SW480 (cell line): ENCODE results near the gene ASPSCR1.
"Not testable (repeated sequence)": the region's sequence is repeated elsewhere in the genome, so short reads cannot be mapped to it uniquely, and the experiment has no call there.

Experiments used
- DNase-seq: peaks from one replicate; pipeline ENCODE4 v3.0.0-alpha.2; 2016; ENCODE audit warnings: low spot score

The ASPSCR1 gene

GRCh38 chr17:82024859-82025258 lies 47.4 kb downstream of the ASPSCR1 start:
- DNase-seq, result no peak

GRCh38 chr17:82025401-82026107 lies 48.1 kb downstream of the ASPSCR1 start:
- DNase-seq, result no peak

GRCh38 chr17:82028246-82028645 lies 50.8 kb downstream of the ASPSCR1 start:
- DNase-seq, result no peak

GRCh38 chr17:82028966-82029365 lies 51.5 kb downstream of the ASPSCR1 start:
- DNase-seq, result no peak

- no peak for DNase-seq
Measured at GRCh38 chr17:82029391-82029790, 52.0 kb downstream of the ASPSCR1 start.

- DNase-seq, result no peak
Measured at GRCh38 chr17:82029990-82030469, 52.6 kb downstream of the ASPSCR1 start.

GRCh38 chr17:82030470-82031302 lies 53.3 kb downstream of the ASPSCR1 start:
- peak; percentile 84 for DNase-seq

GRCh38 chr17:82031303-82031884 lies 54.0 kb downstream of the ASPSCR1 start, which contains the start of gene RAC3:
TSS of gene RAC3 (plus strand) at chr17:82031678. CDS start at chr17:82031762, 84 bp downstream.
- no peak for DNase-seq

GRCh38 chr17:82031885-82032627 lies 54.6 kb downstream of the ASPSCR1 start:
- DNase-seq, result peak; percentile 53

- DNase-seq, result no peak
Measured at GRCh38 chr17:82033359-82034085, 56.1 kb downstream of the ASPSCR1 start.

- no peak for DNase-seq
Measured at GRCh38 chr17:82034371-82035011, 57.1 kb downstream of the ASPSCR1 start.

GRCh38 chr17:82035488-82035887 lies 58.1 kb downstream of the ASPSCR1 start:
- no peak for DNase-seq

- DNase-seq, result no peak
Measured at GRCh38 chr17:82035956-82036633, 58.7 kb downstream of the ASPSCR1 start.

- DNase-seq, result no peak
Measured at GRCh38 chr17:82036634-82037091, 59.2 kb downstream of the ASPSCR1 start.

- DNase-seq, result peak; percentile 95
Measured at GRCh38 chr17:82037092-82037888, 59.9 kb downstream of the ASPSCR1 start, which contains the start of gene DCXR. TSS of gene DCXR (minus strand) at chr17:82037697. CDS start at chr17:82037682, 15 bp downstream.

- DNase-seq, result no peak
Measured at GRCh38 chr17:82037889-82038195, 60.4 kb downstream of the ASPSCR1 start.

- not testable (repeated sequence) for DNase-seq
Measured at GRCh38 chr17:82038796-82039409, 61.5 kb downstream of the ASPSCR1 start.

- no peak for DNase-seq
Measured at GRCh38 chr17:82039695-82040299, 62.4 kb downstream of the ASPSCR1 start.
